GM13976 (cell line): Measurements from ENCODE around the gene FAM76B.

Source experiments
- DNase-seq: peaks from one replicate; pipeline ENCODE4 v3.0.0; 2012; ENCODE audit warnings: low spot score
- CTCF ChIP-seq: IDR thresholded peaks from 2 replicates; pipeline ENCODE4 v1.5.1; 2012; ENCODE audit warnings: borderline replicate concordance, mild to moderate bottlenecking; ENCODE audit not compliant: insufficient read depth; ENCODE audit errors: extremely low read depth, missing control alignments, control extremely low read depth
- in situ Hi-C: fragments of 300-500 bp; cut with MboI; formaldehyde crosslinking; loops from one replicate; pipeline ENCODE4 v1.12.0; 2022; ENCODE audit warnings: low sequenced_read_pairs, mixed read lengths, inconsistent platforms; ENCODE audit not compliant: unreplicated experiment

Gene FAM76B

GRCh38 chr11:95728094-95728493 lies 61.5 kb downstream of the FAM76B start:
- in situ Hi-C loops, result no loop called here
- no peak for DNase-seq
- no peak for TF ChIP-seq CTCF

DNA sequence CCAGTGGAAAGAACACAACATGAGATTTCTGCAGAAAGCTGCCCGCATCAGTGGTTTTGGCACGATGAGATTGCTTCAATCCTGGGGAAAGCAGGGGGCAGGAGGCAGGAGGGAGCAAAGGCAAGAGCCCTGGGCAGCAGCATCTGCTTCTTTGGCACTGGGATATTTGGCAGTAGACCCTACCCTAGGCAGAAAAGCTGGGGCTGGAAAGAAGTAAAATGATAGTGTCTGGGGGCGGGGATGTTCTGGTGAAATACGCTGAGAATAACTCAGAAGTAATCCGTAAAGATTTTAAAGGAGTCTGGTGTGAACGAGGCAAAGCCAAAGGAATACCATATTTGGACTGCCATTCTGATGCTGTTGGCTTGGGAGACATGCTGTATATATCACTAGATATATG lies 62.0 kb downstream of the FAM76B start:
- no peak for DNase-seq
- no peak for TF ChIP-seq CTCF
- in situ Hi-C loops, result no loop called here

DNA sequence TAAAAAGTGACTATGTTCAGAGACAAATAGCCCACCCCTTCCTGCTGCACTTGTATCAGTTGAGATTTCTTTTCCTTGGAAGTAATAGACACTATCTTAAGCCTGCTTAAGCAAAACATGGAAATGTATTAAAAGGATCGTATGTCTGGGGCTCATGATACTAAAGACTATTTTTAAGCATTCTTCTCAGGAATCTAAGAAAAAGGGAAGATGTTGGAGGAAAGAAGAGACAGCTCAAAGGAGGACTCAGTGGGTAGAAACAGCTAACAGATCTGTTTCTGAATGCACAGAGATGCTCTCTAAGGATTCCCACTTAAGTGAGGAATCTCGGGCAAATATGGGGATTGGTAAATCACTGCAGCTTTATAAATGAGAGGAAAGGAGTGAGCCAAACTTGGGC lies 62.5 kb downstream of the FAM76B start:
- no peak for TF ChIP-seq CTCF
- DNase-seq, result no peak
- in situ Hi-C loops, result no loop called here

DNA sequence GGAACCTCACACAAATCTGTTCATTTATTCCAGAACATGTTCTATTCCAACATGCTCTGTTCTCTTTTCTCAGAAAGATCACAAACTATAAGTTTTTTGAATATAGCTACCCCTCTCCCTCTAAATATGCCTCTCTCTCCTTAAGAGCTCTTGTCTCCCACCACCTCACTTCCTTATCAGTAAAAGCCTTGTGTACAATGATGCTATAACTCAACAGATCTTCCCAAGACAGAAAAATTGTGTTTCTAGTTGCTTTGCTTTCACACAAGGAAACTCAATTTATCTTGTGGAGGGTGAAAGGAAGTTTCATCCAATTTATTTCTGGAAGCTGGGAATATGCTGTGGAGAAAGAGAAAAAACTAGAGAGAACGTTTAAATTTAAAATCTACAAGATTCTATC lies 64.4 kb downstream of the FAM76B start:
- in situ Hi-C loops, result no loop called here
- no peak for DNase-seq
- TF ChIP-seq CTCF, result no peak

- in situ Hi-C loops, result no loop called here
- TF ChIP-seq CTCF, result no peak
- DNase-seq, result no peak
These were observed 66.1 kb downstream of the FAM76B start for GRCh38 chr11:95723361-95723942.

DNA sequence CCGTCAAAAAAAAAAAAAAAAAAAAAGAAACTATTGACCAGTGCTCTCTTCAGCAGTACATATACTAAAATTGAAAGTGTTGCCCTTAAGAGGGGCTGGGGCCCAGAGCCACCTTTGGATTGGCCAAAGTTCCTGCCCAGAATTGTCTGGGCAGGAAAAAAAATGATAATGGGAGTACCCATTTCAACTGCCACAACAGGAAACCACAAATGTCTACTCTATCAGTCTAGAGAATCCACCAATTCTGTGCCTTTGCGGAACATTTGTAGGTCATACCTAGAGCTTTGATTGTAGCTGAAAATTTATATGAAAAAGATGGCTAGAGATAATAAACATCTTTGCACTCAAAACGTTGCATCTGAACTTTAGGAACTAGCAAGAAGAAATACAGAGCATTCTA lies 69.4 kb downstream of the FAM76B start:
- no peak for TF ChIP-seq CTCF
- in situ Hi-C loops, result no loop called here
- no peak for DNase-seq
